IPS DF 6.9 (cell line): ENCODE measurements around the gene SULT1B1.

Experiments
- DNase-seq: peaks from one replicate; pipeline ENCODE4 v3.0.0-alpha.2; 2013; ENCODE audit warnings: low read depth, low spot score
- H3K27ac ChIP-seq: one replicate; pipeline ENCODE4 v1.5.1; 2013; ENCODE audit warnings: low read length, control low read depth
- H3K27me3 ChIP-seq: 2 replicates; pipeline ENCODE4 v1.6.1; 2013; ENCODE audit warnings: mild to moderate bottlenecking, low read length; ENCODE audit not compliant: control insufficient read depth, insufficient read depth
- H3K36me3 ChIP-seq: 2 replicates; pipeline ENCODE4 v1.6.1; 2013; ENCODE audit warnings: low read length; ENCODE audit not compliant: control insufficient read depth, insufficient read depth
- H3K4me1 ChIP-seq: 2 replicates; pipeline ENCODE4 v1.6.1; 2013; ENCODE audit warnings: low read length; ENCODE audit not compliant: control insufficient read depth, insufficient read depth
- H3K4me3 ChIP-seq: 2 replicates; pipeline ENCODE4 v1.5.1; 2013; ENCODE audit warnings: mild to moderate bottlenecking, low read length
- H3K9me3 ChIP-seq: 2 replicates; pipeline ENCODE4 v1.6.1; 2013; ENCODE audit warnings: low read length, inconsistent platforms; ENCODE audit not compliant: control insufficient read depth, insufficient read depth
- WGBS: extraction: QIAGEN DNeasy Blood & Tissue Kit; methylation state at CpG from one replicate; pipeline ENCODE4 v1.1.7; 2013; ENCODE audit warnings: mixed read lengths, missing lambda C conversion rate; ENCODE audit not compliant: insufficient read length, insufficient coverage; 5-methylcytosine and 5-hydroxymethylcytosine counted together

Gene SULT1B1

GRCh38 chr4:69727926-69728325 lies 32.5 kb downstream of the SULT1B1 start:
- no peaks in the 10 kb centered on the region for H3K27me3 ChIP-seq
- no peak for DNase-seq
- H3K27ac ChIP-seq: no peak overlapping the region
- no peak overlapping the region for H3K4me3 ChIP-seq
- H3K9me3 ChIP-seq: no peaks in the 10 kb centered on the region
- H3K4me1 ChIP-seq: no peaks in the 10 kb centered on the region; the same call in 1 of the 2 replicates
- H3K36me3 ChIP-seq: no peaks in the 10 kb centered on the region
- WGBS: no CpG with 5 or more reads among the region's 2 CpGs

GRCh38 chr4:69727426-69727825 lies 33.0 kb downstream of the SULT1B1 start:
- no peaks in the 10 kb centered on the region for H3K9me3 ChIP-seq
- no CpG with 5 or more reads among the region's 1 CpG for WGBS
- no peak for DNase-seq
- no peaks in the 10 kb centered on the region; the same call in 1 of the 2 replicates for H3K4me1 ChIP-seq
- H3K36me3 ChIP-seq: no peaks in the 10 kb centered on the region
- H3K27me3 ChIP-seq: no peaks in the 10 kb centered on the region
- H3K27ac ChIP-seq: no peak overlapping the region
- H3K4me3 ChIP-seq: no peak overlapping the region

GRCh38 chr4:69726971-69727370 lies 33.4 kb downstream of the SULT1B1 start:
- Histone ChIP-seq H3K27ac (no peak overlapping the region), H3K27me3 (no peaks in the 10 kb centered on the region), H3K9me3 (no peaks in the 10 kb centered on the region), H3K4me1 (no peaks in the 10 kb centered on the region; the same call in 1 of the 2 replicates), H3K36me3 (no peaks in the 10 kb centered on the region), H3K4me3 (no peak overlapping the region)
- no CpG with 5 or more reads among the region's 4 CpGs for WGBS
- DNase-seq: no peak

GRCh38 chr4:69718396-69719271 lies 41.8 kb downstream of the SULT1B1 start:
- no peaks in the 10 kb centered on the region for H3K36me3 ChIP-seq
- no peak overlapping the region for H3K27ac ChIP-seq
- no peak overlapping the region for H3K4me3 ChIP-seq
- no peak for DNase-seq
- no peaks in the 10 kb centered on the region for H3K9me3 ChIP-seq
- H3K27me3 ChIP-seq: no peaks in the 10 kb centered on the region
- no CpG with 5 or more reads among the region's 4 CpGs for WGBS
- H3K4me1 ChIP-seq: no peaks in the 10 kb centered on the region

GRCh38 chr4:69717778-69718177 lies 42.6 kb downstream of the SULT1B1 start:
- H3K9me3 ChIP-seq: no peaks in the 10 kb centered on the region
- no peaks in the 10 kb centered on the region for H3K4me1 ChIP-seq
- no peaks in the 10 kb centered on the region for H3K27me3 ChIP-seq
- DNase-seq: no peak
- no peak overlapping the region for H3K4me3 ChIP-seq
- no peaks in the 10 kb centered on the region for H3K36me3 ChIP-seq
- H3K27ac ChIP-seq: no peak overlapping the region

- Histone ChIP-seq H3K4me1 (no peaks in the 10 kb centered on the region), H3K27me3 (no peaks in the 10 kb centered on the region), H3K36me3 (no peaks in the 10 kb centered on the region), H3K27ac (no peak overlapping the region), H3K9me3 (no peaks in the 10 kb centered on the region), H3K4me3 (no peak overlapping the region)
- no CpG with 5 or more reads among the region's 2 CpGs for WGBS
- no peak for DNase-seq
These were observed 43.8 kb downstream of the SULT1B1 start for GRCh38 chr4:69716654-69717053.

- Histone ChIP-seq H3K27me3 (no peaks in the 10 kb centered on the region), H3K27ac (no peak overlapping the region), H3K36me3 (no peaks in the 10 kb centered on the region), H3K4me3 (no peak overlapping the region), H3K4me1 (no peaks in the 10 kb centered on the region), H3K9me3 (no peaks in the 10 kb centered on the region)
- WGBS: no CpG with 5 or more reads among the region's 4 CpGs
- DNase-seq: no peak
These were observed 46.3 kb downstream of the SULT1B1 start for GRCh38 chr4:69714086-69714485.

- H3K36me3 ChIP-seq: no peaks in the 10 kb centered on the region
- no peaks in the 10 kb centered on the region for H3K27me3 ChIP-seq
- DNase-seq: no peak
- no peaks in the 10 kb centered on the region for H3K4me1 ChIP-seq
- H3K27ac ChIP-seq: no peak overlapping the region
- no peaks in the 10 kb centered on the region for H3K9me3 ChIP-seq
- no peak overlapping the region for H3K4me3 ChIP-seq
- no CpG with 5 or more reads among the region's 2 CpGs for WGBS
These were observed 46.8 kb downstream of the SULT1B1 start for GRCh38 chr4:69713593-69713992.

GRCh38 chr4:69710580-69710979 lies 49.8 kb downstream of the SULT1B1 start:
- Histone ChIP-seq H3K9me3 (no peaks in the 10 kb centered on the region), H3K27me3 (no peaks in the 10 kb centered on the region), H3K4me3 (no peak overlapping the region), H3K27ac (no peak overlapping the region), H3K36me3 (no peaks in the 10 kb centered on the region), H3K4me1 (no peaks in the 10 kb centered on the region)
- DNase-seq: no peak
- WGBS: no CpG with 5 or more reads among the region's 2 CpGs

GRCh38 chr4:69708211-69708610 lies 52.2 kb downstream of the SULT1B1 start:
- Histone ChIP-seq H3K9me3 (no peaks in the 10 kb centered on the region), H3K27ac (no peak overlapping the region), H3K36me3 (no peaks in the 10 kb centered on the region), H3K27me3 (no peaks in the 10 kb centered on the region), H3K4me1 (no peaks in the 10 kb centered on the region), H3K4me3 (no peak overlapping the region)
- DNase-seq: no peak
- no CpG with 5 or more reads among the region's 1 CpG for WGBS

- H3K36me3 ChIP-seq: no peaks in the 10 kb centered on the region
- no peaks in the 10 kb centered on the region for H3K27me3 ChIP-seq
- no peaks in the 10 kb centered on the region for H3K9me3 ChIP-seq
- no peak overlapping the region for H3K4me3 ChIP-seq
- no peaks in the 10 kb centered on the region for H3K4me1 ChIP-seq
- no peak for DNase-seq
- H3K27ac ChIP-seq: no peak overlapping the region
These were observed 52.6 kb downstream of the SULT1B1 start for GRCh38 chr4:69707807-69708206.
